ENCODE data around the gene FGF8.

GRCh38 chr10:101759309-101760247 is 16.3 kb downstream of the FGF8 start:
- TF ChIP-seq FOXP2 (optimal IDR thresholded peaks at IDR 0.05; ENCODE audit: control extremely low read depth, extremely low read length, insufficient read depth) (no peak), POLR2AphosphoS5 (IDR thresholded peaks at IDR 0.05; ENCODE audit: borderline replicate concordance, low read depth, low read length) (no peak)
